GM18519 (cell line): ENCODE data around the gene PANK4.
"Not testable (repeated sequence)": the region's sequence is repeated elsewhere in the genome, so short reads cannot be mapped to it uniquely, and the experiment has no call there.

Experiments used
- ATAC-seq: cut with Tn5 transposase; IDR thresholded peaks from one replicate; pipeline ENCODE4 v1.9.1; 2021; ENCODE audit warnings: mild to moderate bottlenecking, moderate library complexity; ENCODE audit not compliant: unreplicated experiment, low FRiP score

Gene PANK4

GRCh38 chr1:2469103-2469940, 57.1 kb downstream of the PANK4 start:
- no peak for ATAC-seq

GRCh38 chr1:2468540-2468939, 57.9 kb downstream of the PANK4 start:
- ATAC-seq, result no peak

- no peak for ATAC-seq
These were observed 58.3 kb downstream of the PANK4 start for GRCh38 chr1:2468041-2468472.

- no peak for ATAC-seq
These were observed 59.3 kb downstream of the PANK4 start for GRCh38 chr1:2466958-2467554.

- ATAC-seq, result no peak
These were observed 60.1 kb downstream of the PANK4 start for GRCh38 chr1:2466270-2466665.

GRCh38 chr1:2465371-2466269, 60.8 kb downstream of the PANK4 start:
- ATAC-seq, result no peak

GRCh38 chr1:2463396-2463795, 63.0 kb downstream of the PANK4 start:
- ATAC-seq, result no peak

GRCh38 chr1:2462819-2463218, 63.6 kb downstream of the PANK4 start:
- no peak for ATAC-seq

GRCh38 chr1:2460996-2461751, 65.2 kb downstream of the PANK4 start:
- no peak for ATAC-seq

GRCh38 chr1:2460203-2460602, 66.2 kb downstream of the PANK4 start:
- no peak for ATAC-seq

GRCh38 chr1:2459757-2460156, 66.6 kb downstream of the PANK4 start:
- no peak for ATAC-seq

GRCh38 chr1:2459102-2459753, 67.2 kb downstream of the PANK4 start:
- not testable (repeated sequence) for ATAC-seq

GRCh38 chr1:2458687-2459086, 67.7 kb downstream of the PANK4 start:
- ATAC-seq, result no peak
